ENCODE data around the gene PJA2. TPM values are rescaled to one million over a fixed set of nuclear protein-coding genes. Genes with fewer than 3 reads are reported as not detected.

PJA2 gene
- total RNA-seq, 1 experiment from 2014 or later: 14.3 TPM

DNA sequence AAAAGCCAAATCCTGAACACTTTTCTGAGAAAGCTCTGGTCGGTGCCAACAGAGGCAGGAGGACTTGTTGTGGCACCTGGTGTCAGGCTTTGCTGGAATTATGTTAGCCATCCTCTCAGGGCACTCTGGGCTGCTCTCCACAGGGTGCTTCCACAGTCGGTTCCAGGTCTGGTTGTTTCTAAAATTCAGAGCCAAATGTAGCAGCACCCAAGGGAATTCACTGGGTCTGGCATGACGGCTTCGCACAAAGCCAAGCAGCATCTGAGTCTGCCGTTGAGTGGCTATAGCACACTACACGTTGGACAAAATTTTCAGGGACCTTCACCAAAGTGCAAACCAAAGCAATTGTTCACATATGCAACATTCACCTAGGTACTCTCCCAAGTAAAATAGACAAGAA, 110.2 kb downstream of the PJA2 start:
- BruUV-seq (replicated peaks): no TSS peak
- TF ChIP-seq, protein P1, sequence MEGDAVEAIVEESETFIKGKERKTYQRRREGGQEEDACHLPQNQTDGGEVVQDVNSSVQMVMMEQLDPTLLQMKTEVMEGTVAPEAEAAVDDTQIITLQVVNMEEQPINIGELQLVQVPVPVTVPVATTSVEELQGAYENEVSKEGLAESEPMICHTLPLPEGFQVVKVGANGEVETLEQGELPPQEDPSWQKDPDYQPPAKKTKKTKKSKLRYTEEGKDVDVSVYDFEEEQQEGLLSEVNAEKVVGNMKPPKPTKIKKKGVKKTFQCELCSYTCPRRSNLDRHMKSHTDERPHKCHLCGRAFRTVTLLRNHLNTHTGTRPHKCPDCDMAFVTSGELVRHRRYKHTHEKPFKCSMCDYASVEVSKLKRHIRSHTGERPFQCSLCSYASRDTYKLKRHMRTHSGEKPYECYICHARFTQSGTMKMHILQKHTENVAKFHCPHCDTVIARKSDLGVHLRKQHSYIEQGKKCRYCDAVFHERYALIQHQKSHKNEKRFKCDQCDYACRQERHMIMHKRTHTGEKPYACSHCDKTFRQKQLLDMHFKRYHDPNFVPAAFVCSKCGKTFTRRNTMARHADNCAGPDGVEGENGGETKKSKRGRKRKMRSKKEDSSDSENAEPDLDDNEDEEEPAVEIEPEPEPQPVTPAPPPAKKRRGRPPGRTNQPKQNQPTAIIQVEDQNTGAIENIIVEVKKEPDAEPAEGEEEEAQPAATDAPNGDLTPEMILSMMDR (conservative IDR thresholded peaks at IDR 0.05; ENCODE audit: low read depth, low read length): no peak
- TF ChIP-seq EZH2 (IDR thresholded peaks at IDR 0.05; ENCODE audit: low read length, unreplicated experiment) (no peak), EZH2phosphoT487 (IDR thresholded peaks at IDR 0.05; ENCODE audit: borderline replicate concordance, low read length) (no peak)
- Histone ChIP-seq H3K27me3 (ENCODE audit: low read length) (no peaks in the 10 kb centered on the region), H3K36me3 (ENCODE audit: low read depth, low read length) (no peaks in the 10 kb centered on the region), H3K4me3 (ENCODE audit: low read length) (no peak overlapping the region), H3K9me3 (ENCODE audit: low read length) (no peaks in the 10 kb centered on the region), H3K9ac (ENCODE audit: low read length) (no peak overlapping the region), H3K9me2 (replicated peaks; ENCODE audit: low read length) (no peaks in the 10 kb centered on the region), H3F3A (ENCODE audit: low read length, unreplicated experiment) (no peaks in the 10 kb centered on the region), H2AFZ (ENCODE audit: low read length) (no peak overlapping the region), H4K20me1 (ENCODE audit: low read length) (no peaks in the 10 kb centered on the region), H3K79me2 (ENCODE audit: low read length) (no peaks in the 10 kb centered on the region), H3K27ac (ENCODE audit: low read length) (no peak overlapping the region), H3K4me2 (ENCODE audit: low read length) (no peak overlapping the region), H3K4me1 (ENCODE audit: insufficient read depth, low read length) (no peaks in the 10 kb centered on the region)
- ChIA-PET POLR2A (ENCODE audit: unreplicated experiment) (no interaction called here), CTCF (no interaction called here)
- no peak for ATAC-seq
- intact Hi-C loops (cut with micrococcal nuclease): no loop called here
- no peak for DNase-seq

DNA sequence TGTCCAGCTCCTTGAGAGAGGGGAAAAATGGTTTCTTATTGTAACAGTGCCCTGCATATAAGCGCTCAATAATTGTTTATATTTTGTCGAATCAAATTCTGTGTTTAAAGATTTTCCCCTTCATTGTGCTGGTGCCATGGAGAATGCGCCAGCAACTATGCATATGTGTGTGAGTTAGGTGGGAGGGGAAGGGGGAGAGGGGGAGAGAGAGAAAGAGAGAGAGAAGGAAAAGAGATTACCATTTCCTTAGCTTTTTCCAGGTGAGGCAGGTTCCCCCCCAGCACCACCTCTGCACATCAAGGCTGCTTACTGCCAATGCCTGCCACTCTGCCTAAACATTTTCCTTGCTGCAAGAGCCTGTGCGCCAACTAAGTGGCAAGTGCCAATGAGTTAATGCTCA, 111.0 kb downstream of the PJA2 start:
- H3K4me3 ChIP-seq (ENCODE audit: low read length): no peak overlapping the region
- intact Hi-C loops (cut with micrococcal nuclease): no loop called here
- H3K9me2 ChIP-seq (replicated peaks; ENCODE audit: low read length): no peaks in the 10 kb centered on the region
- H4K20me1 ChIP-seq (ENCODE audit: low read length): no peaks in the 10 kb centered on the region
- ATAC-seq (no peak), DNase-seq (no peak)
- no peaks in the 10 kb centered on the region for H3K9me3 ChIP-seq (ENCODE audit: low read length)
- no peaks in the 10 kb centered on the region for H3K27me3 ChIP-seq (ENCODE audit: low read length)
- no peaks in the 10 kb centered on the region for H3K36me3 ChIP-seq (ENCODE audit: low read depth, low read length)
- no peaks in the 10 kb centered on the region for H3K79me2 ChIP-seq (ENCODE audit: low read length)
- H3F3A ChIP-seq (ENCODE audit: low read length, unreplicated experiment): no peaks in the 10 kb centered on the region
- no TSS peak for BruUV-seq (replicated peaks)
- ChIA-PET POLR2A (ENCODE audit: unreplicated experiment) (no interaction called here), CTCF (no interaction called here)
- H3K27ac ChIP-seq (ENCODE audit: low read length): no peak overlapping the region
- no peak overlapping the region for H2AFZ ChIP-seq (ENCODE audit: low read length)
- no peak overlapping the region for H3K4me2 ChIP-seq (ENCODE audit: low read length)
- H3K4me1 ChIP-seq (ENCODE audit: insufficient read depth, low read length): no peaks in the 10 kb centered on the region
- TF ChIP-seq EZH2 (IDR thresholded peaks at IDR 0.05; ENCODE audit: low read length, unreplicated experiment) (no peak), EZH2phosphoT487 (IDR thresholded peaks at IDR 0.05; ENCODE audit: borderline replicate concordance, low read length) (no peak)
- TF ChIP-seq, protein P1 (conservative IDR thresholded peaks at IDR 0.05; ENCODE audit: low read depth, low read length): no peak
- H3K9ac ChIP-seq (ENCODE audit: low read length): no peak overlapping the region

DNA sequence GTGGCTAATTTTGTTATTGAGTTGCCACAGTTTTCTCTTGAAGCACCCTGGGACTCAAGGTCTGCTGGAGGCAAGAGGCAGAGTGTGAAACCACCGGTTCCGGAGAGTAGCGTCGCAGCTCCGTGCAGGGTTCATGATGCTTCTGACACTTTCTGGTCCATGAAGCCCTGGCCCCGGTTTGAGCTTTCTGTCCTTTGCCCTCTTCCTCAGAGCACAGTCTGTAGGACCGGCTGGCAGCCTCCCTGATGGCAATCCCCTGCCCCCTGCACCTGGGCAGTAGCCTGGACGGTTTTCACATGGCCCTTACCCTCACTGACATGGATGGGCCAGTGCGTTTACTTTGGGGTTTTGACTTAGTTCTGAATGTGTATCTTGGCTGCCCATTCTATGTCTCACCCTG, 111.9 kb downstream of the PJA2 start:
- Histone ChIP-seq H3K4me3 (ENCODE audit: low read length) (no peak overlapping the region), H3K4me2 (ENCODE audit: low read length) (no peak overlapping the region), H3K9ac (ENCODE audit: low read length) (no peak overlapping the region), H4K20me1 (ENCODE audit: low read length) (no peaks in the 10 kb centered on the region), H3K27ac (ENCODE audit: low read length) (no peak overlapping the region), H3K4me1 (ENCODE audit: insufficient read depth, low read length) (no peaks in the 10 kb centered on the region), H3K9me3 (ENCODE audit: low read length) (no peaks in the 10 kb centered on the region), H3K79me2 (ENCODE audit: low read length) (no peaks in the 10 kb centered on the region), H3K27me3 (ENCODE audit: low read length) (no peaks in the 10 kb centered on the region), H3F3A (ENCODE audit: low read length, unreplicated experiment) (no peaks in the 10 kb centered on the region), H3K9me2 (replicated peaks; ENCODE audit: low read length) (no peaks in the 10 kb centered on the region), H2AFZ (ENCODE audit: low read length) (no peak overlapping the region), H3K36me3 (ENCODE audit: low read depth, low read length) (no peaks in the 10 kb centered on the region)
- intact Hi-C loops (cut with micrococcal nuclease): no loop called here
- TF ChIP-seq, protein P1 (conservative IDR thresholded peaks at IDR 0.05; ENCODE audit: low read depth, low read length): no peak
- no peak for TF ChIP-seq EZH2 (IDR thresholded peaks at IDR 0.05; ENCODE audit: low read length, unreplicated experiment)
- no peak for TF ChIP-seq EZH2phosphoT487 (IDR thresholded peaks at IDR 0.05; ENCODE audit: borderline replicate concordance, low read length)
- POLR2A ChIA-PET (ENCODE audit: unreplicated experiment): no interaction called here
- ATAC-seq (no peak), DNase-seq (no peak)
- no TSS peak for BruUV-seq (replicated peaks)
- CTCF ChIA-PET: no interaction called here

All from PC-3 (cell line).